ENCODE data around the gene DHX35.

DNA sequence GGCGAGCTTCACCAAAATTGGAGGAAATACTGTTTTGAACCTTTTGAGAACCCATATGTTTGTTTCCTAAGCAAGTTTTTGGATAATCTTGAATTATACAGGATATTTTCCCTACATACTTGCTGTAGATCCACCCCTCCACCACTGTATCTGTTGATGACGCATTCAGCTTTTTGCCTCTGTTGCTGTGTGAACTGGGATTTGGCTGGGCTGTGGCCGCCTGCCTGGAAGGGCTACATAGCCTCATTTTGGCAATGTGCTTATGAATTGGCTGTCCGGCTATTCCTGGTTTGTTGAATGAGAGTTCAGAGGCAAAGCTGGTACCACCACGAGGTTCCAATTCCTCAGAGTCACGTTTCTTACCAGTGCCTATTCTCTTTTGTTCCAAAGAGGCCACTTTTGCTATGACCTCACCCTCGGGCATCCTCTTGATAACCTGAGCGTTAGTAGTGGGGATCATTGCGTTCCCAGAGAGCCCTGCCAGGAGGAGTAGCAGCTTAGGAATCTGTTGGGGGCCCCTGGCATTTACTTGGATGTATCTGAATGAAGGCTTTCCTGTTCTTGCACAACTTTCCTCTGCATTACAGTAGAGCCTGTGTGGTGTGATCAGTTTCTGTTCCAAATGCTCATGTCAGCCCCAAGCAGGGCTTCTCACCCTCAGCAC lies 29.6 kb upstream of the DHX35 start:
- TF ChIP-seq, protein P1, sequence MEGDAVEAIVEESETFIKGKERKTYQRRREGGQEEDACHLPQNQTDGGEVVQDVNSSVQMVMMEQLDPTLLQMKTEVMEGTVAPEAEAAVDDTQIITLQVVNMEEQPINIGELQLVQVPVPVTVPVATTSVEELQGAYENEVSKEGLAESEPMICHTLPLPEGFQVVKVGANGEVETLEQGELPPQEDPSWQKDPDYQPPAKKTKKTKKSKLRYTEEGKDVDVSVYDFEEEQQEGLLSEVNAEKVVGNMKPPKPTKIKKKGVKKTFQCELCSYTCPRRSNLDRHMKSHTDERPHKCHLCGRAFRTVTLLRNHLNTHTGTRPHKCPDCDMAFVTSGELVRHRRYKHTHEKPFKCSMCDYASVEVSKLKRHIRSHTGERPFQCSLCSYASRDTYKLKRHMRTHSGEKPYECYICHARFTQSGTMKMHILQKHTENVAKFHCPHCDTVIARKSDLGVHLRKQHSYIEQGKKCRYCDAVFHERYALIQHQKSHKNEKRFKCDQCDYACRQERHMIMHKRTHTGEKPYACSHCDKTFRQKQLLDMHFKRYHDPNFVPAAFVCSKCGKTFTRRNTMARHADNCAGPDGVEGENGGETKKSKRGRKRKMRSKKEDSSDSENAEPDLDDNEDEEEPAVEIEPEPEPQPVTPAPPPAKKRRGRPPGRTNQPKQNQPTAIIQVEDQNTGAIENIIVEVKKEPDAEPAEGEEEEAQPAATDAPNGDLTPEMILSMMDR (conservative IDR thresholded peaks at IDR 0.05 in 1 of 2, IDR thresholded peaks at IDR 0.05 in 1 of 2; ENCODE audit: extremely low read depth in 1 of 2, insufficient read depth in 1 of 2, low read depth in 1 of 2, low read length in 2 of 2), result no peak
- TF ChIP-seq EZH2 (IDR thresholded peaks at IDR 0.05; ENCODE audit: borderline replicate concordance, low read length), result no peak
